GM18508 (cell line): ENCODE results near the gene PTPRT.

ENCODE experiments used
- ATAC-seq: cut with Tn5 transposase; IDR thresholded peaks from one replicate; pipeline ENCODE4 v1.9.1; 2021; ENCODE audit warnings: moderate number of reproducible peaks; ENCODE audit not compliant: insufficient read depth, unreplicated experiment

The PTPRT gene

GRCh38 chr20:43137160-43137559 is 52.5 kb downstream of the PTPRT start:
- no peak for ATAC-seq

GRCh38 chr20:43124241-43124640 is 65.5 kb downstream of the PTPRT start:
- ATAC-seq, result no peak

GRCh38 chr20:43123180-43123579 is 66.5 kb downstream of the PTPRT start:
- ATAC-seq, result no peak

- no peak for ATAC-seq
Measured at GRCh38 chr20:43119720-43120119, 70.0 kb downstream of the PTPRT start.

- ATAC-seq, result no peak
Measured at GRCh38 chr20:43102394-43102793, 87.3 kb downstream of the PTPRT start.

GRCh38 chr20:43096931-43097260 is 92.8 kb downstream of the PTPRT start:
- ATAC-seq, result no peak

GRCh38 chr20:43096126-43096930 is 93.4 kb downstream of the PTPRT start:
- ATAC-seq, result no peak

GRCh38 chr20:43095034-43095433 is 94.7 kb downstream of the PTPRT start:
- ATAC-seq, result no peak

GRCh38 chr20:43092386-43093088 is 97.2 kb downstream of the PTPRT start:
- no peak for ATAC-seq

GRCh38 chr20:43068482-43068881 is 121.2 kb downstream of the PTPRT start:
- no peak for ATAC-seq

- no peak for ATAC-seq
Measured at GRCh38 chr20:43066125-43066524, 123.6 kb downstream of the PTPRT start.

- no peak for ATAC-seq
Measured at GRCh38 chr20:43065299-43065698, 124.4 kb downstream of the PTPRT start.

GRCh38 chr20:43058077-43058476 is 131.6 kb downstream of the PTPRT start:
- ATAC-seq, result no peak

GRCh38 chr20:43057317-43057716 is 132.4 kb downstream of the PTPRT start:
- no peak for ATAC-seq

- no peak for ATAC-seq
Measured at GRCh38 chr20:43055181-43055884, 134.4 kb downstream of the PTPRT start.

GRCh38 chr20:43052532-43052931 is 137.2 kb downstream of the PTPRT start:
- no peak for ATAC-seq

GRCh38 chr20:43046966-43047365 is 142.7 kb downstream of the PTPRT start:
- ATAC-seq, result no peak

GRCh38 chr20:43043887-43044286 is 145.8 kb downstream of the PTPRT start:
- ATAC-seq, result no peak

GRCh38 chr20:43040427-43040826 is 149.3 kb downstream of the PTPRT start:
- no peak for ATAC-seq

GRCh38 chr20:43037605-43038309 is 151.9 kb downstream of the PTPRT start:
- ATAC-seq, result no peak
